GM12878 (cell line): ENCODE results near the gene TOMM5. TPM values are rescaled to one million over a fixed set of nuclear protein-coding genes. Genes with fewer than 3 reads are reported as not detected.

ENCODE experiments used
- ATAC-seq: fragments of 200-7000 bp; cut with Tn5 transposase; 3 replicates; pipeline ENCODE4 v1.9.1; 2020; ENCODE audit warnings: mild to moderate bottlenecking, moderate library complexity
- BruUV-seq: library from RNA; stranded (reverse); fragments of 400-500 nt; replicated peaks from 2 replicates; lab custom pipeline; 2021; lab: Mats Ljungman, UMichigan
- CTCF ChIA-PET: fragments of 300-600 bp; sonication (Branson Sonifier 250); formaldehyde crosslinking; extraction: SDS; loops from one replicate; lab custom pipeline; 2021; ENCODE audit warnings: inconsistent platforms; lab: Yijun Ruan, JAX
- POLR2A ChIA-PET: fragments of 350-600 bp; formaldehyde crosslinking; extraction: SDS; loops from one replicate; lab custom pipeline; 2021; ENCODE audit warnings: inconsistent platforms; lab: Charles Lee
- RAD21 ChIA-PET: fragments of 300-600 bp; sonication (Branson Sonifier 250); formaldehyde crosslinking; loops from one replicate; lab custom pipeline; 2023; ENCODE audit warnings: antibody characterized with exemption; ENCODE audit not compliant: unreplicated experiment; lab: Charles Lee
- SMC1A ChIA-PET: fragments of 300-600 bp; sonication (Branson Sonifier 250); formaldehyde crosslinking; loops from one replicate; lab custom pipeline; 2023; ENCODE audit not compliant: unreplicated experiment, uncharacterized antibody; lab: Charles Lee
- DNase-seq: peaks from one replicate; pipeline ENCODE4 v3.0.0-alpha.2; 2011; ENCODE audit warnings: low read depth, low spot score
- FAIRE-seq: peaks from 3 replicates; lab custom pipeline; 2011; peaks lifted over from hg19 to GRCh38; lab: Jason Lieb, UNC
- H2AFZ ChIP-seq: 2 replicates; pipeline ENCODE4 v1.6.0; 2011; ENCODE audit warnings: low read depth, low read length, control low read depth; ENCODE audit not compliant: control insufficient read depth
- H3K27ac ChIP-seq: 2 replicates; pipeline ENCODE4 v1.5.1; 2011; ENCODE audit warnings: control low read depth; ENCODE audit not compliant: control insufficient read depth, insufficient read depth
- H3K27me3 ChIP-seq, 2 experiments: replicated peaks in 1 of 2; 2 replicates each; pipeline versions ENCODE4 v1.6.0 to v1.6.1; 2011; ENCODE audit warnings: low read length in 1 of 2; ENCODE audit not compliant: control insufficient read depth in 2 of 2, insufficient read depth in 2 of 2
- H3K36me3 ChIP-seq, 2 experiments: 2 replicates each; pipeline ENCODE4 v1.5.1; 2011; ENCODE audit warnings: low read length in 1 of 2; ENCODE audit not compliant: control insufficient read depth in 2 of 2, insufficient read depth in 2 of 2
- H3K4me1 ChIP-seq: 2 replicates; pipeline ENCODE4 v1.6.1; 2011; ENCODE audit warnings: mild to moderate bottlenecking, low read length, moderate library complexity, mixed read lengths; ENCODE audit not compliant: control insufficient read depth, insufficient read depth
- H3K4me2 ChIP-seq: 2 replicates; pipeline ENCODE4 v1.6.0; 2011; ENCODE audit warnings: control low read depth; ENCODE audit not compliant: control insufficient read depth, insufficient read depth
- H3K4me3 ChIP-seq: fragments of 200-600 bp; sonication (generic); 2 replicates; pipeline ENCODE4 v1.5.1; 2016
- H3K79me2 ChIP-seq: 2 replicates; pipeline ENCODE4 v1.6.0; 2011; ENCODE audit warnings: low read length; ENCODE audit not compliant: control insufficient read depth, insufficient read depth
- H3K9ac ChIP-seq: 2 replicates; pipeline ENCODE4 v1.8.0; 2011; ENCODE audit warnings: low read length, control low read depth, mixed read lengths; ENCODE audit not compliant: control insufficient read depth, insufficient read depth
- H3K9me3 ChIP-seq: replicated peaks from 3 replicates; pipeline ENCODE4 v1.5.1; 2011; ENCODE audit warnings: mild to moderate bottlenecking, low read length; ENCODE audit not compliant: control insufficient read depth, insufficient read depth
- H4K20me1 ChIP-seq: 2 replicates; pipeline ENCODE4 v1.6.0; 2011; ENCODE audit not compliant: control insufficient read depth, insufficient read depth
- ATF2 ChIP-seq: IDR thresholded peaks from 2 replicates; pipeline ENCODE4 v1.6.1; 2012; ENCODE audit warnings: low read length, inconsistent platforms
- BCL11A ChIP-seq: IDR thresholded peaks from 2 replicates; pipeline ENCODE4 v1.6.1; 2011; ENCODE audit warnings: low read depth, low read length
- CBFB ChIP-seq: IDR thresholded peaks from 2 replicates; pipeline ENCODE4 v1.6.1; 2016; ENCODE audit warnings: antibody characterized with exemption, low read depth
- E2F4 ChIP-seq: IDR thresholded peaks from 2 replicates; pipeline ENCODE4 v1.6.1; 2012; ENCODE audit warnings: low read depth, low read length, improper control_type of control experiment
- ETV6 ChIP-seq, 2 experiments: fragments of 450-650 bp in 1 of 2; IDR thresholded peaks in 1 of 2; conservative IDR thresholded peaks in 1 of 2; 2 replicates each; pipeline ENCODE4 v1.6.1; 2014; ENCODE audit warnings: antibody characterized with exemption in 1 of 2, borderline replicate concordance in 1 of 2, low read depth in 1 of 2, mild to moderate bottlenecking in 1 of 2, moderate library complexity in 1 of 2
- GABPA ChIP-seq: IDR thresholded peaks from 2 replicates; pipeline ENCODE4 v1.6.1; 2014; ENCODE audit warnings: antibody characterized with exemption, low read depth, mild to moderate bottlenecking, inconsistent platforms
- IRF5 ChIP-seq: fragments of 450-650 bp; IDR thresholded peaks from 2 replicates; pipeline ENCODE4 v1.6.1; 2017; ENCODE audit warnings: borderline replicate concordance
- JUNB ChIP-seq: IDR thresholded peaks from 2 replicates; pipeline ENCODE4 v1.6.1; 2016; ENCODE audit warnings: antibody characterized with exemption, mild to moderate bottlenecking
- MLLT1 ChIP-seq: fragments of 450-650 bp; IDR thresholded peaks from 2 replicates; pipeline ENCODE4 v1.6.1; 2016; ENCODE audit warnings: mild to moderate bottlenecking
- NFIC ChIP-seq: IDR thresholded peaks from 2 replicates; pipeline ENCODE4 v1.6.1; 2012; ENCODE audit warnings: low read depth, mild to moderate bottlenecking, inconsistent platforms, low read length, moderate library complexity
- NFXL1 ChIP-seq: fragments of 450-650 bp; IDR thresholded peaks from 2 replicates; pipeline ENCODE4 v1.6.1; 2017; ENCODE audit warnings: antibody characterized with exemption, mild to moderate bottlenecking, borderline replicate concordance
- PAX5 ChIP-seq: IDR thresholded peaks from 2 replicates; pipeline ENCODE4 v1.6.1; 2011; ENCODE audit warnings: low read depth, low read length, borderline replicate concordance
- RUNX3 ChIP-seq: IDR thresholded peaks from 2 replicates; pipeline ENCODE4 v1.6.1; 2012; ENCODE audit warnings: low read length, inconsistent platforms
- TCF3 ChIP-seq: IDR thresholded peaks from 2 replicates; pipeline ENCODE4 v1.6.1; 2012; ENCODE audit warnings: low read depth, mild to moderate bottlenecking, low read length, borderline replicate concordance; ENCODE audit not compliant: insufficient read depth
- ZBED1 ChIP-seq: IDR thresholded peaks from 2 replicates; pipeline ENCODE4 v1.6.1; 2016; ENCODE audit warnings: borderline replicate concordance
- WGBS: methylation state at CpG from one replicate; pipeline ENCODE4 v1.1.6; 2016; ENCODE audit warnings: low lambda C conversion rate; ENCODE audit not compliant: insufficient replicate concordance, insufficient coverage; ENCODE audit errors: missing lambda C conversion rate; 5-methylcytosine and 5-hydroxymethylcytosine counted together
- in situ Hi-C: fragments of 300-500 bp; cut with MboI; formaldehyde crosslinking; loops from 9 replicates; pipeline ENCODE4 v1.14.3; 2018; ENCODE audit warnings: mixed read lengths
- intact Hi-C: fragments of 100-400 bp; cut with micrococcal nuclease; formaldehyde crosslinking; loops from one replicate; pipeline ENCODE4 v1.14.2; 2022; ENCODE audit not compliant: unreplicated experiment
- polyA plus RNA-seq, 11 experiments: library from polyadenylated mRNA; depleted of rRNA in 4 of 11; unstranded in 6 of 11; stranded (reverse) in 5 of 11; fragments of >200 nt; fragmentation: Nextera tagmentation in 4 of 11; fragmentation: Illumina TruSeq in 1 of 11; extraction: Ambion mirVana in 4 of 11; extraction: Trizol in 1 of 11; gene quantifications; 1 replicate in 1 of 11; 2 replicates in 10 of 11; pipeline versions ENCODE4 v1.2.1 to v1.2.3, GENCODE V29; 2011 to 2016; ENCODE audit warnings: inconsistent platforms in 2 of 11, missing spikeins in 2 of 11, low read depth in 1 of 11
- total RNA-seq, 4 experiments: library from RNA; depleted of rRNA in 3 of 4; stranded (reverse); fragments of >200 nt in 3 of 4; fragmentation: Illumina TruSeq in 1 of 4; extraction: Trizol in 1 of 4; gene quantifications; 2 replicates each; pipeline versions ENCODE4 v1.2.1 to v1.2.3, GENCODE V29; 2013 to 2021
- TF ChIP-seq, protein P1 (sequence below): IDR thresholded peaks from 2 replicates; pipeline ENCODE4 v1.6.1; 2012; ENCODE audit warnings: low read depth, low read length, improper control_type of control experiment

Gene TOMM5
- total and polyA plus RNA-seq, 10 of the 15 experiments (the other 5 are each of a cell fraction or from before 2014, with no cell fraction given) = 152 to 1,143 (median 351) TPM

- ATAC-seq = no peak
- Histone ChIP-seq H4K20me1 (no peaks in the 10 kb centered on the region), H3K4me1 (no peaks in the 10 kb centered on the region), H3K4me2 (no peak overlapping the region), H3K27me3 (no peaks in the 10 kb centered on the region)
- BruUV-seq = no TSS peak
- TF ChIP-seq NFXL1 = no peak
- no peak for TF ChIP-seq TCF3
- TF ChIP-seq GABPA = no peak
- TF ChIP-seq BCL11A = no peak
- no peak for TF ChIP-seq NFIC
- TF ChIP-seq E2F4 = no peak
- TF ChIP-seq RUNX3 = no peak
- no peak for TF ChIP-seq CBFB
- no peak for TF ChIP-seq MLLT1
- no peak for TF ChIP-seq IRF5
- no peak for TF ChIP-seq ZBED1
- no peak for TF ChIP-seq PAX5
- TF ChIP-seq ETV6 (conservative IDR thresholded peaks at IDR 0.05 in 1 of 2, IDR thresholded peaks at IDR 0.05 in 1 of 2; ENCODE audit: borderline replicate concordance in 1 of 2, low read depth in 1 of 2) = no peak
- TF ChIP-seq JUNB = no peak
- TF ChIP-seq ATF2 = no peak
- TF ChIP-seq, protein P1, sequence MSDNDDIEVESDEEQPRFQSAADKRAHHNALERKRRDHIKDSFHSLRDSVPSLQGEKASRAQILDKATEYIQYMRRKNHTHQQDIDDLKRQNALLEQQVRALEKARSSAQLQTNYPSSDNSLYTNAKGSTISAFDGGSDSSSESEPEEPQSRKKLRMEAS = no peak
- TF ChIP-seq, all 136 proteins: peak for 0
- RAD21 ChIA-PET = no interaction called here
- intact Hi-C loops (no loop called here), in situ Hi-C loops (no loop called here)
- SMC1A ChIA-PET = interaction anchor here (1.0 kb wide), 1 partner anchor 48 kb away, joined by 3 read pairs; no protein-coding TSS in a partner anchor
- Histone ChIP-seq H3K9ac (no peak overlapping the region), H3K27ac (no peak overlapping the region), H3K79me2 (no peaks in the 10 kb centered on the region), H3K9me3 (no peaks in the 10 kb centered on the region), H3K36me3 (peaks cover 3 to 5% of the 10 kb centered on the region in 2 experiments), H2AFZ (no peak overlapping the region), H3K4me3 (no peak overlapping the region)
- FAIRE-seq (no peak), DNase-seq (no peak)
- WGBS = 98% methylated on average over 3 of the region's 3 CpGs
- POLR2A ChIA-PET = no interaction called here
- CTCF ChIA-PET = no interaction called here
These were observed 51.8 kb downstream of the TOMM5 start for GRCh38 chr9:37540634-37541033.
